Activated T-helper 2 cell treated with anti-CD3 and anti-CD28 coated beads, Interferon-gamma antibody, Interleukin-2, Interleukin-4, amounts not matched to agents 10 μg/mL and 5 μg/mL and 100 μg/mL, durations not matched to agents 14 hours and 24 hours and 36 hours (primary cell): ENCODE results near the gene KCNN1. TPM values are rescaled to one million over a fixed set of nuclear protein-coding genes. Genes with fewer than 3 reads are reported as not detected.
"Not testable (repeated sequence)": the region's sequence is repeated elsewhere in the genome, so short reads cannot be mapped to it uniquely, and the experiment has no call there.

Source experiments
- DNase-seq: peaks from one replicate; pipeline ENCODE4 v3.0.0; 2021; ENCODE audit warnings: low spot score
- H3K27ac Mint-ChIP-seq: one replicate; pipeline ENCODE4 v1.8.0; 2021; ENCODE audit warnings: mixed read lengths
- H3K27me3 Mint-ChIP-seq: one replicate; pipeline ENCODE4 v1.8.0; 2021; ENCODE audit warnings: low read depth, mixed read lengths
- H3K36me3 Mint-ChIP-seq: one replicate; pipeline ENCODE4 v1.8.0; 2021; ENCODE audit warnings: low read depth, mixed read lengths
- H3K4me1 Mint-ChIP-seq: one replicate; pipeline ENCODE4 v1.8.0; 2021; ENCODE audit warnings: low read depth, mixed read lengths
- H3K4me3 Mint-ChIP-seq: one replicate; pipeline ENCODE4 v1.8.0; 2021; ENCODE audit warnings: low read depth, mild to moderate bottlenecking, moderate library complexity, mixed read lengths
- H3K9me3 Mint-ChIP-seq: one replicate; pipeline ENCODE4 v1.8.0; 2021; ENCODE audit warnings: mixed read lengths
- intact Hi-C: fragments of 100-400 bp; cut with micrococcal nuclease; formaldehyde crosslinking; loops from one replicate; pipeline ENCODE4 v1.15.1; 2023
- total RNA-seq: library from RNA; stranded (reverse); gene quantifications from 2 replicates; pipeline ENCODE4 v1.2.3, GENCODE V29; 2022

The KCNN1 gene
- total RNA-seq, 1 donor from 2014 or later, result 0.14 TPM

- no peak overlapping the region for H3K27ac Mint-ChIP-seq
- H3K4me1 Mint-ChIP-seq, result peaks cover 59% of the 10 kb centered on the region
- no peak for DNase-seq
- intact Hi-C loops, result no loop called here
- no peak overlapping the region for H3K4me3 Mint-ChIP-seq
- H3K27me3 Mint-ChIP-seq, result no peaks in the 10 kb centered on the region
- H3K9me3 Mint-ChIP-seq, result no peaks in the 10 kb centered on the region
- H3K36me3 Mint-ChIP-seq, result peaks cover 34% of the 10 kb centered on the region
These were observed 50.6 kb downstream of the KCNN1 start for GRCh38 chr19:18017275-18018083.

GRCh38 chr19:18020212-18021085 is 53.5 kb downstream of the KCNN1 start:
- Mint-ChIP-seq H3K36me3 (peaks cover 4% of the 10 kb centered on the region), H3K27me3 (no peaks in the 10 kb centered on the region), H3K4me1 (peaks cover 49% of the 10 kb centered on the region), H3K9me3 (no peaks in the 10 kb centered on the region), H3K27ac (peak overlapping the region; percentile 92), H3K4me3 (no peak overlapping the region)
- no peak for DNase-seq
- intact Hi-C loops, result no loop called here

DNA sequence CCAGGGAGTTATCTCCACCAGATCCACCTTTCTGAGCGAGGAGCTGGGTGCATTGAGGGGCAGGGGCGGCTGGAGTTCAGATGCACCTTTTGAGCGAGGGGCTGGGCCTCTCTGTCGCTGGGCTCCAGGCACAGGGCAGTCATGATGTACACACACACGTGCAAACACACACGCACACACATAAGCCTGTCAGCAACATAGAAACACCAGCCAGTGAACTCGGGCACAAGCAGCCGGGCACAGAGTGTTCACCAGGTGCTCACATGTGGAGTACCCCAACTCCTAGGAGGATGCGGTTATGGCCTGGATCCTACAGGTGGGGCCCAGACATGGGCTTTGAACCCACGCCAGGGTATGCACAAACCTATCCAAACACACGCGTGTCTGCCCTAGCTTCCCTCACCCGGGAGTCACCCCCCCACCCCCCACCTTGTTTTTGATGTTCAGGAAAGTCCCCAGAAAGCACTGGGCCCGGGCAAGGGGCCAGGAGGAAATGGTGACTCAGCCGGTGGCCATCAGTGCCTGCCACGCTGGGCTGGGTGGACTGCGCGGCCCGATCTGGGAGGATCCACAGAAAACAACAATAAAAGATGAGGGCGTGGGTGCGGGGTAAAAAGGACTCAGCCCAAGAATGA is 54.3 kb downstream of the KCNN1 start:
- Mint-ChIP-seq H3K4me3 (peak overlapping the region; percentile 73), H3K27me3 (no peaks in the 10 kb centered on the region), H3K36me3 (no peaks in the 10 kb centered on the region), H3K27ac (peak overlapping the region; percentile 92), H3K9me3 (no peaks in the 10 kb centered on the region), H3K4me1 (peaks cover 47% of the 10 kb centered on the region)
- intact Hi-C loops, result no loop called here
- no peak for DNase-seq

- no peaks in the 10 kb centered on the region for H3K9me3 Mint-ChIP-seq
- intact Hi-C loops, result loop anchor here (2.0 kb wide), 1 partner anchor 15 kb away; the partner anchor contains the start of gene ARRDC2
- H3K27me3 Mint-ChIP-seq, result no peaks in the 10 kb centered on the region
- peak overlapping the region; percentile 76 for H3K27ac Mint-ChIP-seq
- H3K36me3 Mint-ChIP-seq, result no peaks in the 10 kb centered on the region
- no peak for DNase-seq
- peak overlapping the region; percentile 63 for H3K4me3 Mint-ChIP-seq
- peaks cover 42% of the 10 kb centered on the region for H3K4me1 Mint-ChIP-seq
These were observed 56.8 kb downstream of the KCNN1 start for GRCh38 chr19:18023622-18024251.

- Mint-ChIP-seq H3K9me3 (no peaks in the 10 kb centered on the region), H3K36me3 (no peaks in the 10 kb centered on the region), H3K27ac (no peak overlapping the region), H3K27me3 (no peaks in the 10 kb centered on the region), H3K4me1 (peaks cover 30% of the 10 kb centered on the region), H3K4me3 (no peak overlapping the region)
- intact Hi-C loops, result no loop called here
- DNase-seq, result no peak
These were observed 60.2 kb downstream of the KCNN1 start for GRCh38 chr19:18027151-18027550.

DNA sequence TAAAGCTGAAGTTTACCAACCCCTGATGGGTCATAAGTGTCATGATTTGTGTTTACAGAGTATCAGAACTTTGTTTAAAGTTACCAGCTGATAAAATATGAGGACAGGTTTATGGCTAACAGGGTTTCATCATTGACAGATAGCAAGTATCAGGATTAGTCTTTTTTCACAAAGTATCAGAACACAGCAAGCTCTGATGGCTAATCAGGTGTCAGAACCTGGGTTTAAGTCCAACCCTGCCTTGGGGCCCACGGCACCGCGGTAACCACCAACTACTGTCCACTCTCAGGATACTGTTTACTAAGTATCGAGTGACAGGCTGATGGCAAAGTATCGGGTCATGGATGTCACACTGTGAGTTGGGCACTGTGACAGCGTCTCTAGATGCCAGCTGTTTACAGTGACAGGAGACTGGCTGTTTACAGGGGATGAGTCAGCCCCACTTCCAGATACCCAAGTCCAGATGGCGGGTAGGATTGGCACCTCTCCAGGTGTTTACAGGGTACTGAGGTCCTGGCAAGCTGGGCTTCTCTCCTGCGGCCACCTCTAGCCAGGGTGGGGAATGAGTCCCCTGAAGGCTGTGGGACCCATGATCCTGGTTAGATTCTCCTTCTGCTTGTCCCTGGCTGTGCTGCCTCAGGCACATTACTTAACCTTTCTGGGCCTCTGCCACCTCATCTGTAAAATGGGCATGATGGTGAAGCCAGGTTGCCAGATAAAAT is 62.9 kb downstream of the KCNN1 start:
- Mint-ChIP-seq H3K4me3 (no peak overlapping the region), H3K36me3 (no peaks in the 10 kb centered on the region), H3K9me3 (no peaks in the 10 kb centered on the region), H3K4me1 (peaks cover 13% of the 10 kb centered on the region), H3K27ac (no peak overlapping the region), H3K27me3 (no peaks in the 10 kb centered on the region)
- DNase-seq, result no peak
- intact Hi-C loops, result no loop called here

DNA sequence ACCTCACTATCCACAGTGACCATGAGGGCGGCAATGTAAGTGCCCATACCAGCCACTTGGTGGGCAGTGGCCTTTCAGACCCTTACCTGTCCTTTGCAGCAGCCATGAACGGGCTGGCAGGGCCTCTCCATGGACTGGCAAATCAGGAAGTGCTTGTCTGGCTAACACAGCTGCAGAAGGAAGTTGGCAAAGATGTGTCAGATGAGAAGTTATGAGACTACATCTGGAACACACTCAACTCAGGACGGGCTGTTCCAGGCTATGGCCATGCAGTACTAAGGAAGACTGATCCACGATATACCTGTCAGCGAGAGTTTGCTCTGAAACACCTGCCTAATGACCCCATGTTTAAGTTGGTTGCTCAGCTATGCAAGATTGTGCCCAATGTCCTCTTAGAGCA is 64.5 kb downstream of the KCNN1 start:
- H3K27me3 Mint-ChIP-seq, intact Hi-C loops, H3K36me3 Mint-ChIP-seq, DNase-seq, H3K9me3 Mint-ChIP-seq, H3K27ac Mint-ChIP-seq, H3K4me1 Mint-ChIP-seq, H3K4me3 Mint-ChIP-seq: not testable (repeated sequence)

GRCh38 chr19:18032102-18032501 is 65.2 kb downstream of the KCNN1 start:
- H3K36me3 Mint-ChIP-seq, H3K27me3 Mint-ChIP-seq, H3K27ac Mint-ChIP-seq, DNase-seq, H3K4me3 Mint-ChIP-seq, H3K4me1 Mint-ChIP-seq, H3K9me3 Mint-ChIP-seq, intact Hi-C loops: not testable (repeated sequence)

GRCh38 chr19:18041054-18041453 is 74.1 kb downstream of the KCNN1 start:
- peaks cover 22% of the 10 kb centered on the region for H3K4me1 Mint-ChIP-seq
- peaks cover 2% of the 10 kb centered on the region for H3K27me3 Mint-ChIP-seq
- H3K4me3 Mint-ChIP-seq, result no peak overlapping the region
- no peak overlapping the region for H3K27ac Mint-ChIP-seq
- intact Hi-C loops, result no loop called here
- peaks cover 9% of the 10 kb centered on the region for H3K9me3 Mint-ChIP-seq
- no peak for DNase-seq
- H3K36me3 Mint-ChIP-seq, result no peaks in the 10 kb centered on the region

DNA sequence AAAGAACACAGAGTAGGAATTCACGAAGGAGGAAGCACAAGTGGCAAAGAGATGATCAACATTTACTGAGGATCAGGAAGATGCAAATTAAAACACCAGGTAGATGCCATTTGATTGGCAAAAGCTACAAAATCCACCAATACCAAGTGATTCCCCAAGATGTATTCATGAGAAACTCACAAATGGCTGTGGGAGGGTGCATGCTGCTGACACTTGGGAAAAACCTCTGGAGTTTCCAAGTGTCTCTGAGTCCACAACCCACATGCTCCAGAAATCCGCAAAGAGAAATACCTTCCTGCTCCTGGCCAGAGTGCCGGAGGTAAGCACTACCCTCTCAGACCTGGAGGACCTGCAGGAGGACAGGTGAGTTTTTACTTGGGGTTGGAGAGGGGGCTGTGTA is 76.8 kb downstream of the KCNN1 start:
- Mint-ChIP-seq H3K36me3 (no peaks in the 10 kb centered on the region), H3K4me1 (peaks cover 31% of the 10 kb centered on the region), H3K27me3 (peaks cover 2% of the 10 kb centered on the region), H3K27ac (peak overlapping the region; percentile 23), H3K9me3 (peaks cover 9% of the 10 kb centered on the region), H3K4me3 (no peak overlapping the region)
- intact Hi-C loops, result loop anchor here (2.0 kb wide), 2 partner anchors 35 to 43 kb away; partner anchors contain the start of genes ARRDC2 and IL12RB1
- no peak for DNase-seq

DNA sequence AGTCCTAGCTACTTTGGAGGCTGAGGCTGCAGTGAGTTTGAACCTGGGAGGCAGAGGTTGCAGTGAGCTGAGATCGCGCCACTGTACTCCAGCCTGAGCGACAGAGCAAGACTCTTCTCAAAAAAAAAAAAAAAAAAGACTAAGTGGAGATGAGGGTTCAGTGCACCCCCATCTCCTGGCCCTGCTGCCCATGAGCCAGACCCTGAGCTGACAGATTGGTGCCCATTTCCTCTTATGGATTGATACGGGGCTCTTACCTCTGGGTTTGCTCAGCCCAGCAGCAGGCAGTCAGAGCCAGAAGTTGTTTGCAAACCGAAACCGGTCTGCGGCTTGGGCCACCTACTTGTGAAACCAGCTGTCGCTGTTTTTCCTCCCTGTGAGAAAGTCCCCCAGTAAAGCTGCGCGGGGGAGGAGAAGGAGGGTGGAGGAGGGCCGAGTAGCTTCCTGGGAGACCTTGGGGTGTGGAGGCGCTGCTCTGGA is 78.0 kb downstream of the KCNN1 start:
- H3K36me3 Mint-ChIP-seq, result no peaks in the 10 kb centered on the region
- peaks cover 2% of the 10 kb centered on the region for H3K27me3 Mint-ChIP-seq
- H3K9me3 Mint-ChIP-seq, result peaks cover 9% of the 10 kb centered on the region
- DNase-seq, result peak; percentile 86
- peak overlapping the region; percentile 61 for H3K4me3 Mint-ChIP-seq
- H3K4me1 Mint-ChIP-seq, result peaks cover 32% of the 10 kb centered on the region
- H3K27ac Mint-ChIP-seq, result peak overlapping the region; percentile 86
- intact Hi-C loops, result loop anchor here (2.0 kb wide), 2 partner anchors 36 to 42 kb away; partner anchors contain the start of genes ARRDC2 and IL12RB1
